G401 (cell line): ENCODE measurements around the gene SLC9A6. TPM values are rescaled to one million over a fixed set of nuclear protein-coding genes. Genes with fewer than 3 reads are reported as not detected.

ENCODE experiments used
- DNase-seq: peaks from one replicate; pipeline ENCODE4 v3.0.0-alpha.2; 2015; ENCODE audit warnings: low spot score
- in situ Hi-C: cut with HindIII; loops from 2 replicates; pipeline ENCODE4 v1.10.0; 2016; ENCODE audit warnings: low sequenced_read_pairs, mixed read lengths
- total RNA-seq: library from RNA; depleted of rRNA; stranded (reverse); fragments of >200 nt; shearing (Covaris generic); gene quantifications from 2 replicates; pipeline ENCODE4 v1.2.3, GENCODE V29; 2014; rRNA removed

The SLC9A6 gene
- 5.5 and 6.4 TPM in 2 replicates for total RNA-seq

DNA sequence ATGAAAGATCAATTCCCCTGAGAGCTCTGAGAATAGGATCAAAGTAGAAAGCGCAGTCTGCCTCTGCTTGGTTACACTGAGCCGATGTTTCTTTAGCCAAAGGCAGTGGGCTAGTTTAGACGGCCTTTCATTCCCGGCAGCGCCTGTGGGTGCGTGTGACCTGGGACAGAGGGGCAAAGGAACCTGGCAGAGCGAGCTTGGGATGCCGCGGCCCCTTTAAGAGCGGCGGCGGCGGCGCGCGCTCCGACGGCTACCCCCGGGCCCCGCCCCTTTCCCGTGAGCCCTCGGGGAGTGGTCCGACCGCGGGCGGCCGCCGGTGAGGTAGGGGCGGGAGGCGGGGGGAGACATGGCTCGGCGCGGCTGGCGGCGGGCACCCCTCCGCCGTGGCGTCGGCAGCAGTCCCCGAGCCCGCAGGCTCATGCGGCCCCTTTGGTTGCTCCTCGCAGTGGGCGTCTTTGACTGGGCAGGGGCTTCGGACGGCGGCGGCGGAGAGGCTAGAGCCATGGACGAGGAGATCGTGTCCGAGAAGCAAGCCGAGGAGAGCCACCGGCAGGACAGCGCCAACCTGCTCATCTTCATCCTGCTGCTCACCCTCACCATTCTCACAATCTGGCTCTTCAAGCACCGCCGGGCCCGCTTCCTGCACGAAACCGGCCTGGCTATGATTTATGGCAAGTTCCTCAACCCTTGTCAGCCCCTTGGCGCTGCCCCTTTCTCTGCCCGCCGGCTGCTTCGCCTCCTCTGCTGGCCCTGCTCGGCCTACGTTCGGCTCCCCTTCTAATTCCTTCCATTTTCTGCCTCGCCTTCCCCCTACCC, at the start of gene SLC9A6:
TSS of gene SLC9A6 (plus strand) at position 279 of the 816 bp plus-strand sequence. CDS start at position 503, 224 bp downstream.
- in situ Hi-C loops, result no loop called here
- DNase-seq, result peak; percentile 74

GRCh38 chrX:135944486-135944885, 40.7 kb upstream of the SLC9A6 start:
- in situ Hi-C loops, result no loop called here
- no peak for DNase-seq

- in situ Hi-C loops, result no loop called here
- no peak for DNase-seq
These were observed 33.9 kb upstream of the SLC9A6 start for GRCh38 chrX:135951291-135951690.

DNA sequence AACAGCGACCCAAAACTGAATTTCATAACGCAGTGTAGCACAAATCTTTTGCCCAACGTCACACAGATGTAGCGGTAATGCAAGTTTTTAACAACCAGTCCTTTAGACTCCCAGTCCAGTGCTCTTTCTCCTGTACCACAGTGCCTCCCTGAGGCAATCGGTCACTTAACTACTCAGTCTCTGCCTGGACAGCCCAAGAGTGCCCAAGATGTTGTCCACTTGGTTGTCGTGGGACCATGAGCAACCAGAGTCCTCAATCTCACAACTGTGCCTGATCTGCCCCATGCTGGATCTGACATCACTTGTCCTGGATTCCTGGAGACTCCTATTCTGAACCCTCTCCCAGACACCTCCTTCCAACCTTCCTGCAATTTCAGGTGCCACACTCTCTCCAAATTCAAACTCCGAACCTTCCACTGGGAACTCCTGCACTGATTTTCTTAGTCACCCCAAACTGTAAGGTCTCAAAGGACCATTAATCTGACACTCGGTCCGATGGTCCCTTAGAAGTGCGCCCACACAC, 12.1 kb upstream of the SLC9A6 start:
- DNase-seq, result peak; percentile 30
- in situ Hi-C loops, result no loop called here

- in situ Hi-C loops, result no loop called here
- DNase-seq, result peak; percentile 82
These were observed 11.5 kb upstream of the SLC9A6 start, which contains the start of gene MMGT1 for GRCh38 chrX:135973548-135974278. MMGT1 (minus strand) TSS chrX:135973988; CDS start chrX:135973675, 313 bp downstream.

- in situ Hi-C loops, result no loop called here
- peak; percentile 84 for DNase-seq
These were observed 10.9 kb upstream of the SLC9A6 start for GRCh38 chrX:135974279-135974856.

GRCh38 chrX:135975421-135975820, 9.8 kb upstream of the SLC9A6 start:
- DNase-seq, result no peak

GRCh38 chrX:135977611-135978010, 7.6 kb upstream of the SLC9A6 start:
- in situ Hi-C loops, result no loop called here
- no peak for DNase-seq

More at GRCh38 chrX:135975421-135975820, 9.8 kb upstream of the SLC9A6 start:
- in situ Hi-C loops, result no loop called here

- DNase-seq, result no peak
These were observed 4.2 kb upstream of the SLC9A6 start for GRCh38 chrX:135981010-135981409.

GRCh38 chrX:135981668-135982067, 3.6 kb upstream of the SLC9A6 start:
- in situ Hi-C loops, result no loop called here
- no peak for DNase-seq

More at GRCh38 chrX:135981010-135981409, 4.2 kb upstream of the SLC9A6 start:
- in situ Hi-C loops, result no loop called here

GRCh38 chrX:135982860-135983259, 2.4 kb upstream of the SLC9A6 start:
- DNase-seq, result no peak
- in situ Hi-C loops, result no loop called here

- DNase-seq, result peak; percentile 5
- in situ Hi-C loops, result no loop called here
These were observed 979 bp upstream of the SLC9A6 start for GRCh38 chrX:135984256-135984655.

DNA sequence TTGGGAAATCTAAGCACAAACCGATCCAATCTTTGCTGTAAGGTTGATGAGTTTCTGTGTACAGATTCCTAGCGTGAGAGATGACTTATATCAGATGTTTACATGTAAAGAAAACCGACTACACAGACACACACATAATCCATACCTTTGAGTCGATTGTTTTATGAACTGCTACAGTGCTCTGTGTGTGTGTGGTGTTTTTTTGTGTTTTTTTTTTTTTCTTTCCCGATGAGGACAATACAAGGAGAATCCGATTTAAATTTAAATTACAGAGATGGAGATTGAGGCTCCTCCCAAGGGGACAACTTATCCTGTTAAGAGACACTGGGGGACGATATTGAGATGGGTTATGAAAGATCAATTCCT, 461 bp upstream of the SLC9A6 start:
- in situ Hi-C loops, result no loop called here

GRCh38 chrX:135985973-135986310, 707 bp downstream of the SLC9A6 start:
- no peak for DNase-seq
- in situ Hi-C loops, result no loop called here

More for the DNA sequence above, 461 bp upstream of the SLC9A6 start:
- peak; percentile 33 for DNase-seq

DNA sequence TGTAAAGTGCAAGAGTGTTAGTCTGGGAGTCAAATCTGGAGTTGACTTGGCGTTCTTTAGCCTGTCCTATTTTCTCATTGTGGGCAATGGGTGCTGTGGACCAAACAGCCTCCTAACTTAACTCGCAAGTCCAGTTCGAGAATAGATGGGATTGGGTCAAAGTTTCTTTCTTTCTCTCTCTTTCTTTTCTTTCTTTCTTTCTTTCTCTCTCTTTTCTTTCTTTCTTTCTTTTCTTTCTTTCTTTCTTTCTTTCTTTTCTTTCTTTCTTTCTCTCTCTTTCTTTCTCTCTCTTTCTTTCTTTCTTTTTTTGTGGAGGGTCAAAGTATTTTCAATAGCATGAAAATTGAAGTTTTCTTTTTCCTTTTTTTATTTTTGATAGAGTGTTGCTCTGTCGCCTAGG, 3.0 kb downstream of the SLC9A6 start:
- no peak for DNase-seq
- in situ Hi-C loops, result no loop called here

DNA sequence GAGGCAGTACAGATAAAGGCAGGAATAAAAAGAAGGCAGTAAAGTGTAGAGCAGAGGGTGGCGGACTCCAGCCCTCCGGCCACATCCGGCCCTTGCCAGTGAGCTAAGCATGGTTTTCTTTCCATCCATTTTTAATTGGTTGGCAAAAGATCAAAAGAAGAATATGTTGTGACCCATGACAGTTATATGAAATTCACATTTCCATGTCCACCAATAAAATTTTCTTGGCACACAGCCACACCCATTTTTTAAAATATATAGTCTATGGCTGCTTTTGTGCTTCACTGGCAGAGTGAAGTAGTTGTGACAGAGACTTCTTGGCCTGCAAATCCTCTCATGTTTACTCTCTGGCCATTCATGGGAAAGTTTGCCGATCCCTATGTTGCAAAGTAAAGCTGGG, 29.8 kb downstream of the SLC9A6 start:
- in situ Hi-C loops, result no loop called here

DNA sequence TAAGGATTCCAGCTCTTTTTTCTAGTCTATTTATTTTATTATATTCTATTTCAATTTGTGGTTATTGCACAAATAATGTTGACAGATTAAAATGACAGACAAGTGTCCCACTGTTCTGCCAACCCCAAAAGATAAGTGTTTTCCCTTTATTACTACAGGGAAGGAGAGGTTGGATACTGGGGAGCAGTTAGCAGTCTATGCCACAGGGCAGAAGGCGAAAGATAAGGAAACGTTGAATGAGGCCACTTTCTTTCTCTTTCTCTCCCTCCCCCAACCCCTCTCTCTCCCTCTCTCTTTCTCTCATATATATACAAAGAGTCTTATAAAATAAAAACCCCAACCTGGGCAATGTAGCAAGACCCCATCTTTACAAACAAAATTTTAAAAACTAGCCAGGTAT, 31.6 kb downstream of the SLC9A6 start:
- no peak for DNase-seq
- in situ Hi-C loops, result no loop called here

More for the DNA sequence above, 29.8 kb downstream of the SLC9A6 start:
- DNase-seq, result no peak

DNA sequence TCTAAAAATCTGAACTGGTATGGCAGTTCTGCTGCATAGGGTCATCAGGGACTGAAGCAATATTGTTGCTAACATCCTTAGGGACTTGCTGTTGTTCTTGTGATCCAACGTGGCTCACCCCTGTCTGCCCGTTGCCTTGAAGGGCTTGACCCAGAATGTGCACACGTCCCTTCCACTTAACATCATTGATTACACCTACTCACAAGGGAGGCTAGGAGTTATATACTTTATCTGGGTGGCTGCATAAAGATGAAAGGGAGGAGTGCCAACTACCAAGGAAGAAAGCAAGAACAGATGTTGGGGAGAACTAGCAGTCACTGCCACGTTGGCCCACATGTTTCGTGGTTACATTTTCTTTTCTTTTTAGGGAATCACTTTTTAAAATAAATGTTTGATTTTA, 34.0 kb downstream of the SLC9A6 start:
- no peak for DNase-seq
- in situ Hi-C loops, result no loop called here

DNA sequence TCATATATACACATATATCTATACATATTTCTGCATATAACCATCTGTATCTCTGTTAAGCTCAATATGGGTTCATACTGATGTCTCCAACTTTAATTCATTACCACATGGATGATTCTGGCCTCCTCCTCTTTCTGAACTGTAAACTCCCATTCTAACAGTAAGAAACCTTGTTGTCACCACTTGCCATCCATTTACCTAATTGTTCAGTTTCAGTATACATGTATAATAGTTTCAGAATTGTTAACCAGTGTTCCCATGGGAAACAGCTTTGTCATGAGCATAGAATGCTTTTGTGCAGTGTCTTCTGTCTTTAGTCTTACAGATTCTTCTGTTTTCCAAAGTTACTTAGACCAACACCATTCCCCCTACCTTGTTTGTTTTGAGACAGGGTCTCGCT, 35.9 kb downstream of the SLC9A6 start:
- DNase-seq, result no peak
- in situ Hi-C loops, result no loop called here

DNA sequence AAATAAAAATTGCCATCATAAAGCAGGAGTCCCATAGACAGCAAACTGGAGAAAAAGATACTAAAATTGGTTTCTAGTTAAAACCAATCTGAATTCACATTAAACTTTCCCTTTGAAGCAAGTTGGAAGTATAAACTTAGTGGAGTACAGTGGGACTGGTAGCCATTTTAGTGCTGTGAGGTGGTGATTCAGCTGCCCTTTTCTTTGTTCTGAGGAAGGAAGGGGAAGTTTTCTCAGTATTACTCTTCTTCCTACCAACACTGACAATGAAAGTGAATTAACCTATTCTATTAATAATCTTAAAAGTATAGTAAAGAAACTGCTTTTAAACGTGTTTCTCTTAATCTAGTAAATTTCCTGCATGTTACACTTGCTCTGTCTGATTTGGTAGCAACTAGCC, 36.7 kb downstream of the SLC9A6 start:
- no peak for DNase-seq
- in situ Hi-C loops, result no loop called here
